ENCODE results near the gene VSTM4. TPM values are rescaled to one million over a fixed set of nuclear protein-coding genes. Genes with fewer than 3 reads are reported as not detected.
A peak's percentile ranks its signal among the peaks of the same experiment; 100 is the strongest.

VSTM4 gene
- total and polyA plus RNA-seq, 11 donors, result 5.6 to 22.1 (median 15.8) TPM

DNA sequence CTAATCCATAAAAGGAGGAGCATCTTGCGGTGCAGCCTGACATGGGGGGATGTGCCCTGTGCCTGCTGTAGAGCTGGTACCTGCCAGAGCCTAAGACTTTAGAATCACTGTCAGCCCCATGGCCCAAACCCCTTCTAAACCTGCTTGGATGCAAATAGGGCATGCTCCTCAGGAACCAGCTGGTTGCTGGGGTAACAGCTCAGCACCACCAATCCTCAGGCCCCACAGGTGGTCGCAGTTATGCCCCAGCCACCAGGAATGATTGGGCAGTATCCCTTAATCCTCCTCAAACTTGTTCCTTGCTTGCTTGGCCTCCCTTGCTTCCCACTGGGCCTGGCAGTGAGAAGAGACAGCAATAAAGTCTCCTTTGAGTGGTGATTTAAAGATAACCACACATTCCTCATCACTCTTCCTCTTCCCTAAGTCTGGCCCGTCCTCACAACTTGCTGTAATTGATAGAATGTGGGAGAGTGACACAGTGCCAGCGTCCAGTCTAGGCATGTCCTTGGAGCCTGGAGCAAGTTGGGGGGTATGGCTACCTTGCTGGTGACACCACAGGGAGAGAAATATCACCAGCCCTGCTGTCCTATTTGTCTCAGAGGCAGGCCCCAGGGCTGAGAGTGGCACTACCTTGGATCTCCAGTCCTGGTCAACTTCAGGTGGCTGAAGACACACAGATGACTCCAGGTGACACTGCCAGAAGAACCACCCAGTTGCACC lies 43.0 kb downstream of the VSTM4 start:
- H3K4me1 ChIP-seq, result peaks cover 0 to 37% (median 13%) of the 10 kb centered on the region in 12 donors
- no peak overlapping the region for H3K27ac ChIP-seq
- intact Hi-C loops (cut with DNase I), result no loop called here
- ATAC-seq (no peak), DNase-seq (no peak)
- no peaks in the 10 kb centered on the region for H3K9me3 ChIP-seq
- WGBS, 4 donors, result 89 to 94% (median 93%) methylated on average over 4 of the region's 4 CpGs
- TF ChIP-seq, protein P1, sequence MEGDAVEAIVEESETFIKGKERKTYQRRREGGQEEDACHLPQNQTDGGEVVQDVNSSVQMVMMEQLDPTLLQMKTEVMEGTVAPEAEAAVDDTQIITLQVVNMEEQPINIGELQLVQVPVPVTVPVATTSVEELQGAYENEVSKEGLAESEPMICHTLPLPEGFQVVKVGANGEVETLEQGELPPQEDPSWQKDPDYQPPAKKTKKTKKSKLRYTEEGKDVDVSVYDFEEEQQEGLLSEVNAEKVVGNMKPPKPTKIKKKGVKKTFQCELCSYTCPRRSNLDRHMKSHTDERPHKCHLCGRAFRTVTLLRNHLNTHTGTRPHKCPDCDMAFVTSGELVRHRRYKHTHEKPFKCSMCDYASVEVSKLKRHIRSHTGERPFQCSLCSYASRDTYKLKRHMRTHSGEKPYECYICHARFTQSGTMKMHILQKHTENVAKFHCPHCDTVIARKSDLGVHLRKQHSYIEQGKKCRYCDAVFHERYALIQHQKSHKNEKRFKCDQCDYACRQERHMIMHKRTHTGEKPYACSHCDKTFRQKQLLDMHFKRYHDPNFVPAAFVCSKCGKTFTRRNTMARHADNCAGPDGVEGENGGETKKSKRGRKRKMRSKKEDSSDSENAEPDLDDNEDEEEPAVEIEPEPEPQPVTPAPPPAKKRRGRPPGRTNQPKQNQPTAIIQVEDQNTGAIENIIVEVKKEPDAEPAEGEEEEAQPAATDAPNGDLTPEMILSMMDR (IDR thresholded peaks at IDR 0.05), result no peak
- no peak for TF ChIP-seq POLR2A (IDR thresholded peaks at IDR 0.05)
- H3K4me3 ChIP-seq, result no peak overlapping the region
- H3K27me3 ChIP-seq, result no peaks in the 10 kb centered on the region
- peaks cover 0 to 50% (median 21%) of the 10 kb centered on the region in 9 donors for H3K36me3 ChIP-seq

DNA sequence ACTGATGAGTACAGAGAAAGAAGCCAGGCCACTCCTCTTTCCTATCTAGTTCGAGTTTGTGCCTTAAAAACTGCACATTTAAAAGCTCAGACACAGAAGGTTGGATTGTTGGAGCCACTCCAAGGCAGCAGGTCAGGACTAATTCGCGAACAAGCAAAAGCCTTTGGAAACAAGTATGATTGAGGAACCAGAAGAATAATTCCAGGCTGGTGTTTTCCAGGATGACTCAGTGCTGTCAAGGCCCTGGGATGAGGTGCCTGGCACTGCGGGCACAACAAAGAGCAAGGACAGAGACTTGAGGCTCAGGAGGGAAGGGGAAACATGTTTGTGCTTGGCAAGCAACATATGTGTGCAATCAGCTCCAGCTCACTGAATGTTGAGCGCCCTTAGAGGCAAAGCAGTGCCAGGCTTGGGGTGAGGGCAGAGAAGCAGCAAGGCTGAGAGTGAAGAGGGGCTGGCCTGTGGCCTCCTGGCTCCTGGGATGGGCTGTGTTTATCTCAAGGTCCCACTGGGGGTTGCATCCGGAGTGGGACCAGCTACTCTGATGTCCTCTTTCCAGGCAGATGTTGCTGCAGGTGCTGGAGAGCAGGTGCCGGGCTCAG lies 44.1 kb downstream of the VSTM4 start:
- intact Hi-C loops (cut with DNase I), result no loop called here
- DNase-seq, result no peak
- Histone ChIP-seq H3K27me3 (no peaks in the 10 kb centered on the region), H3K4me3 (no peak overlapping the region), H3K9me3 (no peaks in the 10 kb centered on the region), H3K36me3 (peaks cover 0 to 42% (median 16%) of the 10 kb centered on the region in 9 donors), H3K4me1 (peaks cover 0 to 32% (median 12%) of the 10 kb centered on the region in 12 donors), H3K27ac (peak overlapping the region in 7 of 12 donors; percentile 0 to 49 (median 30))
- peak in 3 of 4 donors; percentile 48 to 65 (median 62) for ATAC-seq
- no peak for TF ChIP-seq POLR2A (IDR thresholded peaks at IDR 0.05)
- TF ChIP-seq, protein P1 (IDR thresholded peaks at IDR 0.05), result no peak
- WGBS, 4 donors, result 53 to 67% (median 56%) methylated on average over 7 of the region's 7 CpGs

DNA sequence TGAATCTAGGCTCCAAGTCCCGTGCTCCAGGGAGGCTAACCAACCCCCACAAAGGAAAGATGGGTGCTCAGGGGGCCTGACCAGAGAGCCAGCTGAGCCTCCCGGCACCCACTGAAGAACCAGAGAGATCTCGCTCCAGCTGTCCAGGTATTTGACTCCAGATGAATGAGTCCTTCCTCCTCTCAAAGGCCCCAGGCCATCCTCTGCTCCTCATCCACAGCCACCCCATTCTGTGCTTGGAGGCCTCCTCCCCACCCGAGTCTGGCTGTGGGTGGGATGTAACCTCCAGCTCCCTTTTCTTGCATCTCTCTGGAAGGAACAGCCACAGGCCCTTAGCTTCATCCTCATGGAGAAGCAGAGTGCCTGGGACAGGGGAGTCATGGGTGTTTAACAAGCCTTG lies 44.6 kb downstream of the VSTM4 start:
- H3K4me1 ChIP-seq, result peaks cover 0 to 32% (median 12%) of the 10 kb centered on the region in 12 donors
- intact Hi-C loops (cut with DNase I), result no loop called here
- no peak for TF ChIP-seq POLR2A (IDR thresholded peaks at IDR 0.05)
- TF ChIP-seq, protein P1 (IDR thresholded peaks at IDR 0.05), result no peak
- H3K27me3 ChIP-seq, result no peaks in the 10 kb centered on the region
- no peak overlapping the region for H3K4me3 ChIP-seq
- no peak for DNase-seq
- 87 to 95% (median 91%) methylated on average over 4 of the region's 4 CpGs for WGBS, 4 donors
- H3K9me3 ChIP-seq, result no peaks in the 10 kb centered on the region
- peak overlapping the region in 7 of 12 donors; percentile 0 to 49 (median 30) for H3K27ac ChIP-seq
- ATAC-seq, result no peak
- H3K36me3 ChIP-seq, result peaks cover 0 to 37% (median 10%) of the 10 kb centered on the region in 9 donors

DNA sequence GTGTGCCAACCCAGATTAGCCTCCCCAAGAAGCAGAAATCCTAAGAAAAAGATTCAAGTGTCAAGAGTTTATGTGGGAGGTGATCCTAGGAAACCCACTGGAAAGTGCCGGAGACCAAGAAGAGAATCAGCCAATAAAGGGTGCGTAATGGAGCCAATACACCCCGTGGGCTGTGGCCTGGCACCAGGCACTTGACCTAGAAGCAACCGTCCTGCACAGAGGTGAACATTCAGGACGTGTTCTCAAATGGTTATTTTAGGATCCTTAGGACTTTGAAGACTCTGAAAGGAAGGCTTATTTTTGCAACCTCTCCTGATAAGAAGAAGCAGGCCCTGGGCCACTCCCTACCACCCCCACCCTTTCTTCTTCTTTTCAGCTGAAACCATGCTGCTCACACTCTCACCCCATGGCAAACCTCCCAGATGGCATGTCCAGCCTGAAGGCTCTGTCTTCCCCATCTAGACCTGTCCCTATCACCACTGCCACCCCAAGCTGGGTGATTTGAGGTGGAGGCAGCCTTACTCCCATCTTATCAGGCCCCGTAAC lies 46.6 kb downstream of the VSTM4 start:
- peak in 3 of 4 donors; percentile 11 to 60 (median 51) for ATAC-seq
- DNase-seq, result no peak
- Histone ChIP-seq H3K9me3 (no peaks in the 10 kb centered on the region), H3K4me3 (no peak overlapping the region), H3K36me3 (peaks cover 0 to 35% (median 12%) of the 10 kb centered on the region in 9 donors), H3K27me3 (no peaks in the 10 kb centered on the region), H3K4me1 (peaks cover 0 to 32% (median 12%) of the 10 kb centered on the region in 12 donors), H3K27ac (no peak overlapping the region)
- intact Hi-C loops (cut with DNase I), result no loop called here
- TF ChIP-seq, protein P1 (IDR thresholded peaks at IDR 0.05), result no peak
- TF ChIP-seq POLR2A (IDR thresholded peaks at IDR 0.05), result no peak
- 51 to 61% (median 60%) methylated on average over 6 of the region's 6 CpGs for WGBS, 4 donors

All from heart left ventricle (tissue), 16 donors.